HepG2 (cell line): ENCODE data around the gene LMTK2. TPM values are rescaled to one million over a fixed set of nuclear protein-coding genes. Genes with fewer than 3 reads are reported as not detected.

Experiments used
- ATAC-seq: fragments of 200-7000 bp; cut with Tn5 transposase; 3 replicates; pipeline ENCODE4 v1.9.1; 2020; ENCODE audit warnings: mild to moderate bottlenecking, moderate library complexity
- BruUV-seq: library from RNA; stranded (reverse); fragments of 400-500 nt; replicated peaks from 2 replicates; lab custom pipeline; 2021; lab: Mats Ljungman, UMichigan
- CTCF ChIA-PET: fragments of 300-600 bp; formaldehyde crosslinking; extraction: SDS; loops from one replicate; lab custom pipeline; 2021; ENCODE audit warnings: low total read pairs, inconsistent platforms, low intra/inter-chr PET ratio; lab: Yijun Ruan, JAX
- POLR2A ChIA-PET: fragments of 350-600 bp; sonication (Branson Sonifier 250); formaldehyde crosslinking; loops from one replicate; lab custom pipeline; 2020; ENCODE audit warnings: antibody characterized with exemption, inconsistent platforms; lab: Yijun Ruan, JAX
- DNase-seq: peaks from one replicate; pipeline ENCODE4 v3.0.0-alpha.2; 2015; ENCODE audit warnings: low spot score
- FAIRE-seq: peaks from 3 replicates; lab custom pipeline; 2011; peaks lifted over from hg19 to GRCh38; lab: Jason Lieb, UNC
- H2AFZ ChIP-seq: one replicate; pipeline ENCODE4 v1.6.1; 2011; ENCODE audit warnings: low read length, inconsistent platforms
- H3K27ac ChIP-seq: fragments of 300-600 bp; 3 replicates; pipeline ENCODE4 v1.8.0; 2011; ENCODE audit warnings: mixed run types, mild to moderate bottlenecking, mixed read lengths, low read length, inconsistent platforms; ENCODE audit not compliant: insufficient read depth; ENCODE audit errors: extremely low read length
- H3K27me3 ChIP-seq, 2 experiments: fragments of 200-600 bp in 1 of 2; 2 replicates in 1 of 2; 3 replicates in 1 of 2; pipeline versions ENCODE4 v1.6.0 to v1.8.0; 2011; ENCODE audit warnings: low read length in 2 of 2, mild to moderate bottlenecking in 2 of 2, moderate library complexity in 2 of 2, inconsistent platforms in 1 of 2; ENCODE audit not compliant: insufficient read depth in 2 of 2, control insufficient read depth in 1 of 2
- H3K36me3 ChIP-seq, 2 experiments: fragments of 200-600 bp in 1 of 2; replicated peaks in 1 of 2; 2 replicates in 1 of 2; 3 replicates in 1 of 2; pipeline versions ENCODE4 v1.5.1 to v1.8.0; 2011; ENCODE audit warnings: low read length in 2 of 2, inconsistent platforms in 1 of 2; ENCODE audit not compliant: insufficient read depth in 2 of 2, control insufficient read depth in 1 of 2
- H3K4me1 ChIP-seq: 2 replicates; pipeline ENCODE4 v1.5.1; 2012; ENCODE audit warnings: low read length, inconsistent platforms; ENCODE audit not compliant: insufficient read depth
- H3K4me2 ChIP-seq: 2 replicates; pipeline ENCODE4 v1.6.0; 2011; ENCODE audit warnings: low read depth, low read length, inconsistent platforms
- H3K4me3 ChIP-seq, 3 experiments: fragments of 200-600 bp in 1 of 3; sonication (generic), shearing (Covaris generic) in 1 of 3; replicated peaks in 1 of 3; 2 replicates each; pipeline ENCODE4 v1.5.1; 2011 to 2016; ENCODE audit warnings: low read length in 3 of 3, inconsistent platforms in 2 of 3, low read depth in 2 of 3, mild to moderate bottlenecking in 2 of 3, control low read depth in 1 of 3, mixed read lengths in 1 of 3; ENCODE audit not compliant: insufficient read depth in 1 of 3
- H3K79me2 ChIP-seq: one replicate; pipeline ENCODE4 v1.6.1; 2011; ENCODE audit warnings: low read length, inconsistent platforms; ENCODE audit not compliant: insufficient read depth
- H3K9ac ChIP-seq: 2 replicates; pipeline ENCODE4 v1.6.0; 2011; ENCODE audit warnings: mild to moderate bottlenecking, low read depth, low read length, inconsistent platforms; ENCODE audit not compliant: insufficient read depth
- H3K9me3 ChIP-seq: 2 replicates; pipeline ENCODE4 v1.5.1; 2012; ENCODE audit warnings: mild to moderate bottlenecking, low read length
- H4K20me1 ChIP-seq: 2 replicates; pipeline ENCODE4 v1.6.0; 2011; ENCODE audit warnings: inconsistent platforms, mild to moderate bottlenecking, low read length, moderate library complexity; ENCODE audit not compliant: insufficient read depth
- CHCHD3 ChIP-seq: sonication (generic); formaldehyde crosslinking; IDR thresholded peaks from 2 replicates; pipeline ENCODE4 v1.8.0; 2022; ENCODE audit warnings: mild to moderate bottlenecking, missing genetic modification reagents, moderate library complexity
- ELF4 ChIP-seq: sonication (generic); formaldehyde crosslinking; IDR thresholded peaks from 2 replicates; pipeline ENCODE4 v1.5.0; 2020; ENCODE audit warnings: missing genetic modification reagents, mild to moderate bottlenecking, moderate library complexity, borderline replicate concordance
- MAZ ChIP-seq, 2 experiments: sonication (generic) in 1 of 2; formaldehyde crosslinking in 1 of 2; IDR thresholded peaks; 2 replicates each; pipeline versions ENCODE4 v1.5.0 to v1.6.1; 2012 to 2020; ENCODE audit warnings: low read depth in 2 of 2, mild to moderate bottlenecking in 2 of 2, borderline replicate concordance in 1 of 2, improper control_type of control experiment in 1 of 2, low read length in 1 of 2, missing genetic modification reagents in 1 of 2, moderate library complexity in 1 of 2
- REPIN1 ChIP-seq: sonication (generic); formaldehyde crosslinking; IDR thresholded peaks from 2 replicates; pipeline ENCODE4 v1.8.0; 2022; ENCODE audit warnings: missing genetic modification reagents, low read depth, mild to moderate bottlenecking, borderline replicate concordance
- TMF1 ChIP-seq: sonication (generic); formaldehyde crosslinking; IDR thresholded peaks from 2 replicates; pipeline ENCODE4 v1.8.1; 2022; ENCODE audit warnings: low read depth, missing genetic modification reagents
- ZNF569 ChIP-seq: sonication (generic); formaldehyde crosslinking; IDR thresholded peaks from 2 replicates; pipeline ENCODE4 v1.5.0; 2020; ENCODE audit warnings: mild to moderate bottlenecking, missing genetic modification reagents, moderate library complexity, borderline replicate concordance
- ZNF607 ChIP-seq: sonication (generic); formaldehyde crosslinking; IDR thresholded peaks from 2 replicates; pipeline ENCODE4 v1.5.1; 2020; ENCODE audit warnings: missing genetic modification reagents, mild to moderate bottlenecking, borderline replicate concordance
- WGBS: methylation state at CpG from one replicate; pipeline ENCODE4 v1.1.6; 2017; ENCODE audit warnings: low lambda C conversion rate; 5-methylcytosine and 5-hydroxymethylcytosine counted together
- in situ Hi-C: cut with HindIII; loops from 2 replicates; pipeline ENCODE4 v1.10.0; 2017; ENCODE audit warnings: low pct_unique_long_range_greater_than_20kb; ENCODE audit not compliant: extremely low pct_ligation_motif_present
- intact Hi-C: fragments of 100-400 bp; cut with micrococcal nuclease; formaldehyde crosslinking; loops from one replicate; pipeline ENCODE4 v1.10.0; 2022; ENCODE audit not compliant: unreplicated experiment
- polyA plus RNA-seq, 8 experiments: library from polyadenylated mRNA; depleted of rRNA in 3 of 8; stranded (reverse) in 7 of 8; unstranded in 1 of 8; fragments of >200 nt; fragmentation: Illumina TruSeq in 4 of 8; extraction: Trizol in 4 of 8; gene quantifications; 2 replicates each; pipeline versions ENCODE4 v1.2.1 to v1.2.3, GENCODE V29; 2011 to 2016; ENCODE audit warnings: low read depth in 4 of 8, missing spikeins in 1 of 8, mixed read lengths in 1 of 8; ENCODE audit not compliant: insufficient read depth in 1 of 8
- total RNA-seq, 5 experiments: library from RNA; depleted of rRNA; stranded (reverse); fragments of >200 nt; fragmentation: Illumina TruSeq; extraction: Trizol; gene quantifications; 2 replicates each; pipeline ENCODE4 v1.2.3, GENCODE V29; 2016; ENCODE audit warnings: low read depth in 1 of 5
- TF ChIP-seq, protein P1 (sequence below): sonication (generic); formaldehyde crosslinking; IDR thresholded peaks from 2 replicates; pipeline ENCODE4 v1.4.0; 2020; ENCODE audit warnings: mild to moderate bottlenecking, low read depth, missing genetic modification reagents

The LMTK2 gene
- total and polyA plus RNA-seq, 2 of the 13 experiments (the other 11 are each of a cell fraction or from before 2014, with no cell fraction given) = 9.5 to 11.7 TPM

DNA sequence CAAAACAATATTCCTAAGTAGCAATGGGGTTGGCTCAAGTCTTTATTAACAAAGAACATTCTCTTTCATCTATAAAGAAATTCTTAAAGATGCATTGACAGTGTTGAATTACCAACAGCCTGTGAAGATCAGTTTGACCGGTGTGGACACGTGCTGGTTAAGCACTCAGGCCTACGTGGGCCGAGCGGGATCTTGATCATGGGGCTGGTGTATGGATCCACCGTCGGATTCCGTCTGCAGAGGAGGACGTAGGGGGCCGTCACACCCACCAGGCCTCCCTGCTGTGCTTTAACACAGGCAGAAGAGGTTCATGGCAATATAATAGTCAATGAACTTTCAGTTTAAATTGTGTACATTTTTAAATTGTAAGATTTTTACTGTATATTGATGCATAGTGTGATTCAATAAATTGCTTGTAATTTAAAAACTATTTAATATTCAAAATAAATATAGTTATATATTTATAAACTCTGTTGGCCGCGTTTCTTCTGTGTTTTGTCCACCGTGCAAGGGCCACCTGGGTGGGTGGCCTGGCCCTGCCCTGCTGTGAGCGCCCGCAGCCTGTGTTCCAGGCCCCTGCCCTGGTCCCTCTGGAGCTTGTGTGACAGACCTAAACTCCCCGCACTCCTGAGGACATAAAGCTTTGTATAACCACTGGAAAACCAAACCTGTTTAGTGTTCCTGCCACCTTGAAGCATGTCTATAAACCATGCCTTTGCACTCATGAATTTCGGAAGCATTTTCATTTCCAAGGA, 102.7 kb downstream of the LMTK2 start:
- BruUV-seq = no TSS peak
- no peak overlapping the region for H3K27ac ChIP-seq
- POLR2A ChIA-PET = no interaction called here
- no peak for DNase-seq
- no peak overlapping the region for H3K4me2 ChIP-seq
- FAIRE-seq = no peak
- no peak overlapping the region for H3K9ac ChIP-seq
- H2AFZ ChIP-seq = no peak overlapping the region
- H3K4me1 ChIP-seq = peaks cover 23% of the 10 kb centered on the region
- TF ChIP-seq ZNF569 (CRISPR knock-in tag) = no peak
- TF ChIP-seq ELF4 (CRISPR knock-in tag) = no peak
- no peak for TF ChIP-seq TMF1
- no peak for TF ChIP-seq CHCHD3 (CRISPR knock-in tag)
- TF ChIP-seq MAZ (IDR thresholded peaks at IDR 0.05; ENCODE audit: borderline replicate concordance, low read depth, low read length) = no peak
- TF ChIP-seq MAZ (CRISPR knock-in tag; IDR thresholded peaks at IDR 0.05; ENCODE audit: low read depth) = no peak
- TF ChIP-seq REPIN1 (CRISPR knock-in tag) = no peak
- TF ChIP-seq, protein P1, sequence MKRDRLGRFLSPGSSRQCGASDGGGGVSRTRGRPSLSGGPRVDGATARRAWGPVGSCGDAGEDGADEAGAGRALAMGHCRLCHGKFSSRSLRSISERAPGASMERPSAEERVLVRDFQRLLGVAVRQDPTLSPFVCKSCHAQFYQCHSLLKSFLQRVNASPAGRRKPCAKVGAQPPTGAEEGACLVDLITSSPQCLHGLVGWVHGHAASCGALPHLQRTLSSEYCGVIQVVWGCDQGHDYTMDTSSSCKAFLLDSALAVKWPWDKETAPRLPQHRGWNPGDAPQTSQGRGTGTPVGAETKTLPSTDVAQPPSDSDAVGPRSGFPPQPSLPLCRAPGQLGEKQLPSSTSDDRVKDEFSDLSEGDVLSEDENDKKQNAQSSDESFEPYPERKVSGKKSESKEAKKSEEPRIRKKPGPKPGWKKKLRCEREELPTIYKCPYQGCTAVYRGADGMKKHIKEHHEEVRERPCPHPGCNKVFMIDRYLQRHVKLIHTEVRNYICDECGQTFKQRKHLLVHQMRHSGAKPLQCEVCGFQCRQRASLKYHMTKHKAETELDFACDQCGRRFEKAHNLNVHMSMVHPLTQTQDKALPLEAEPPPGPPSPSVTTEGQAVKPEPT (CRISPR knock-in tag) = no peak
- TF ChIP-seq ZNF607 (CRISPR knock-in tag) = no peak
- H3K27me3 ChIP-seq = no peaks in the 10 kb centered on the region
- no peaks in the 10 kb centered on the region for H3K79me2 ChIP-seq
- no peaks in the 10 kb centered on the region for H4K20me1 ChIP-seq
- intact Hi-C loops = no loop called here
- no peak overlapping the region for H3K4me3 ChIP-seq
- WGBS = 94% methylated on average over 17 of the region's 17 CpGs
- no peaks in the 10 kb centered on the region for H3K9me3 ChIP-seq
- peaks cover 10 to 27% of the 10 kb centered on the region in 2 experiments; a peak in 4 of 5 replicates for H3K36me3 ChIP-seq
- CTCF ChIA-PET = no interaction called here
- in situ Hi-C loops = no loop called here
- ATAC-seq = no peak
